ENCODE measurements around the gene ADAMTS2.

- TF ChIP-seq CTCF (IDR thresholded peaks at IDR 0.05; ENCODE audit: control extremely low read depth in 1 of 3, insufficient read depth in 1 of 3, low read depth in 1 of 3, low read length in 3 of 3) (no peak), POLR2AphosphoS5 (IDR thresholded peaks at IDR 0.05; ENCODE audit: low read depth, low read length) (no peak), BRCA1 (IDR thresholded peaks at IDR 0.05; ENCODE audit: low read depth, low read length) (no peak), EZH2 (IDR thresholded peaks at IDR 0.05; ENCODE audit: low read depth, low read length, severe bottlenecking) (no peak), GABPA (IDR thresholded peaks at IDR 0.05; ENCODE audit: borderline replicate concordance, insufficient read depth, low read length) (no peak), MAFK (IDR thresholded peaks at IDR 0.05; ENCODE audit: low read depth, low read length) (no peak), RXRA (IDR thresholded peaks at IDR 0.05; ENCODE audit: insufficient read depth, low read depth, low read length) (no peak), RAD21 (IDR thresholded peaks at IDR 0.05 in 1 of 2, conservative IDR thresholded peaks at IDR 0.05 in 1 of 2; ENCODE audit: low read depth in 2 of 2, low read length in 2 of 2) (no peak)
Measured at GRCh38 chr5:179304871-179305270, 40.4 kb downstream of the ADAMTS2 start.
